Measurements from ENCODE around the gene ZER1. TPM values are rescaled to one million over a fixed set of nuclear protein-coding genes. Genes with fewer than 3 reads are reported as not detected.

The ZER1 gene
- total and polyA plus RNA-seq, 2 of the 8 experiments (the other 6 are each of a cell fraction or from before 2014, with no cell fraction given): 20.5 to 26.6 TPM

DNA sequence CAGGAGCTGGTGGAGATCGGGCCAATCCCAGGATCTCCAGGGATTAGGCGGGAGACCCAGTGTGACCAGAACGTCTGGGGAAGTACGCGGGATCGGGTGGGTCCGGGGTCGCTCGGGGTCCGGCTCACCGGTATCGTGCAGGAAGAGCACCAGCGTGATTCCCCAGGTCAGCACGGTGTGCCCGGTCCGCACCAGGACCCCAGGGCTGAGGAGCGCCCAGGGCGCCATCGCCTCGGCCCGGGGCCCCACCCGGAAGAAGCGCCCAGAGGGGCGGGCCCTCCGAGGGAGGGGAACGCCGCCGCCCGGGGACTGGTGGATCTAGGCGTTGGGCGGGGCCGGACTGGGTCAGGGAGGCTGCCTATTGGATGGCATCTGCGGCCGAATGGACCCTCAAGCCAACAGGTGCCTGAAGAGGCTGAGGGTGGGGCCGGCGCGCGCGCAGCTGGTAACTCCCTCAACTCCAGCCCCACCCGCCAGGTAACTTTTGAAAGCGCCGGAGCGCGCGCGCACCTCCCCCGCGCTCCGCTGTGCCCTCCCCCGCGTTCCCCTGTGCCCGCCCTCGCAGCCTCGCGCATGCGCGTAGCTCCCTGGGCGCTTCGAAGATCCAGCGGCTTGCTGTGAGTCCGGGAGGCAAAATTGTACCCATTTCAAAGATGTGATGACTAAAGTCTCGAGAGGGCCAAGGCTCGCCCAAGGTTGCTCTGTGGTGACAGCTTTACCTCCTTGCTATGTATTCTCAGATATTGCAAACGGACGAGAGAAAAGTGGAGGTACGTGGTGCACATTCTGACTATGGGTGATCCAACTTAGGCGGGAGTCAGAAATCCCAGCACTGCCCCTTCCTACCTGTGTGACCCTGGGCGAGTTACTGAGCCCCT, 47.6 kb downstream of the ZER1 start, which contains the start of gene ZDHHC12 (continued):
- TF ChIP-seq EZH2 (IDR thresholded peaks at IDR 0.05; ENCODE audit: low read depth, low read length, severe bottlenecking) (no peak), GABPA (IDR thresholded peaks at IDR 0.05; ENCODE audit: borderline replicate concordance, insufficient read depth, low read length) (no peak), ZNF274 (IDR thresholded peaks at IDR 0.05; ENCODE audit: borderline replicate concordance, extremely low read depth, low read length) (no peak), SP4 (IDR thresholded peaks at IDR 0.05; ENCODE audit: low read length) (no peak; the same call in 1 of the 2 replicates)
- TF ChIP-seq, protein P1, sequence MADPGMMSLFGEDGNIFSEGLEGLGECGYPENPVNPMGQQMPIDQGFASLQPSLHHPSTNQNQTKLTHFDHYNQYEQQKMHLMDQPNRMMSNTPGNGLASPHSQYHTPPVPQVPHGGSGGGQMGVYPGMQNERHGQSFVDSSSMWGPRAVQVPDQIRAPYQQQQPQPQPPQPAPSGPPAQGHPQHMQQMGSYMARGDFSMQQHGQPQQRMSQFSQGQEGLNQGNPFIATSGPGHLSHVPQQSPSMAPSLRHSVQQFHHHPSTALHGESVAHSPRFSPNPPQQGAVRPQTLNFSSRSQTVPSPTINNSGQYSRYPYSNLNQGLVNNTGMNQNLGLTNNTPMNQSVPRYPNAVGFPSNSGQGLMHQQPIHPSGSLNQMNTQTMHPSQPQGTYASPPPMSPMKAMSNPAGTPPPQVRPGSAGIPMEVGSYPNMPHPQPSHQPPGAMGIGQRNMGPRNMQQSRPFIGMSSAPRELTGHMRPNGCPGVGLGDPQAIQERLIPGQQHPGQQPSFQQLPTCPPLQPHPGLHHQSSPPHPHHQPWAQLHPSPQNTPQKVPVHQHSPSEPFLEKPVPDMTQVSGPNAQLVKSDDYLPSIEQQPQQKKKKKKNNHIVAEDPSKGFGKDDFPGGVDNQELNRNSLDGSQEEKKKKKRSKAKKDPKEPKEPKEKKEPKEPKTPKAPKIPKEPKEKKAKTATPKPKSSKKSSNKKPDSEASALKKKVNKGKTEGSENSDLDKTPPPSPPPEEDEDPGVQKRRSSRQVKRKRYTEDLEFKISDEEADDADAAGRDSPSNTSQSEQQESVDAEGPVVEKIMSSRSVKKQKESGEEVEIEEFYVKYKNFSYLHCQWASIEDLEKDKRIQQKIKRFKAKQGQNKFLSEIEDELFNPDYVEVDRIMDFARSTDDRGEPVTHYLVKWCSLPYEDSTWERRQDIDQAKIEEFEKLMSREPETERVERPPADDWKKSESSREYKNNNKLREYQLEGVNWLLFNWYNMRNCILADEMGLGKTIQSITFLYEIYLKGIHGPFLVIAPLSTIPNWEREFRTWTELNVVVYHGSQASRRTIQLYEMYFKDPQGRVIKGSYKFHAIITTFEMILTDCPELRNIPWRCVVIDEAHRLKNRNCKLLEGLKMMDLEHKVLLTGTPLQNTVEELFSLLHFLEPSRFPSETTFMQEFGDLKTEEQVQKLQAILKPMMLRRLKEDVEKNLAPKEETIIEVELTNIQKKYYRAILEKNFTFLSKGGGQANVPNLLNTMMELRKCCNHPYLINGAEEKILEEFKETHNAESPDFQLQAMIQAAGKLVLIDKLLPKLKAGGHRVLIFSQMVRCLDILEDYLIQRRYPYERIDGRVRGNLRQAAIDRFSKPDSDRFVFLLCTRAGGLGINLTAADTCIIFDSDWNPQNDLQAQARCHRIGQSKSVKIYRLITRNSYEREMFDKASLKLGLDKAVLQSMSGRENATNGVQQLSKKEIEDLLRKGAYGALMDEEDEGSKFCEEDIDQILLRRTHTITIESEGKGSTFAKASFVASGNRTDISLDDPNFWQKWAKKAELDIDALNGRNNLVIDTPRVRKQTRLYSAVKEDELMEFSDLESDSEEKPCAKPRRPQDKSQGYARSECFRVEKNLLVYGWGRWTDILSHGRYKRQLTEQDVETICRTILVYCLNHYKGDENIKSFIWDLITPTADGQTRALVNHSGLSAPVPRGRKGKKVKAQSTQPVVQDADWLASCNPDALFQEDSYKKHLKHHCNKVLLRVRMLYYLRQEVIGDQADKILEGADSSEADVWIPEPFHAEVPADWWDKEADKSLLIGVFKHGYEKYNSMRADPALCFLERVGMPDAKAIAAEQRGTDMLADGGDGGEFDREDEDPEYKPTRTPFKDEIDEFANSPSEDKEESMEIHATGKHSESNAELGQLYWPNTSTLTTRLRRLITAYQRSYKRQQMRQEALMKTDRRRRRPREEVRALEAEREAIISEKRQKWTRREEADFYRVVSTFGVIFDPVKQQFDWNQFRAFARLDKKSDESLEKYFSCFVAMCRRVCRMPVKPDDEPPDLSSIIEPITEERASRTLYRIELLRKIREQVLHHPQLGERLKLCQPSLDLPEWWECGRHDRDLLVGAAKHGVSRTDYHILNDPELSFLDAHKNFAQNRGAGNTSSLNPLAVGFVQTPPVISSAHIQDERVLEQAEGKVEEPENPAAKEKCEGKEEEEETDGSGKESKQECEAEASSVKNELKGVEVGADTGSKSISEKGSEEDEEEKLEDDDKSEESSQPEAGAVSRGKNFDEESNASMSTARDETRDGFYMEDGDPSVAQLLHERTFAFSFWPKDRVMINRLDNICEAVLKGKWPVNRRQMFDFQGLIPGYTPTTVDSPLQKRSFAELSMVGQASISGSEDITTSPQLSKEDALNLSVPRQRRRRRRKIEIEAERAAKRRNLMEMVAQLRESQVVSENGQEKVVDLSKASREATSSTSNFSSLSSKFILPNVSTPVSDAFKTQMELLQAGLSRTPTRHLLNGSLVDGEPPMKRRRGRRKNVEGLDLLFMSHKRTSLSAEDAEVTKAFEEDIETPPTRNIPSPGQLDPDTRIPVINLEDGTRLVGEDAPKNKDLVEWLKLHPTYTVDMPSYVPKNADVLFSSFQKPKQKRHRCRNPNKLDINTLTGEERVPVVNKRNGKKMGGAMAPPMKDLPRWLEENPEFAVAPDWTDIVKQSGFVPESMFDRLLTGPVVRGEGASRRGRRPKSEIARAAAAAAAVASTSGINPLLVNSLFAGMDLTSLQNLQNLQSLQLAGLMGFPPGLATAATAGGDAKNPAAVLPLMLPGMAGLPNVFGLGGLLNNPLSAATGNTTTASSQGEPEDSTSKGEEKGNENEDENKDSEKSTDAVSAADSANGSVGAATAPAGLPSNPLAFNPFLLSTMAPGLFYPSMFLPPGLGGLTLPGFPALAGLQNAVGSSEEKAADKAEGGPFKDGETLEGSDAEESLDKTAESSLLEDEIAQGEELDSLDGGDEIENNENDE (IDR thresholded peaks at IDR 0.05; ENCODE audit: insufficient replicate concordance, low read length): no peak
- TF ChIP-seq, protein P2, sequence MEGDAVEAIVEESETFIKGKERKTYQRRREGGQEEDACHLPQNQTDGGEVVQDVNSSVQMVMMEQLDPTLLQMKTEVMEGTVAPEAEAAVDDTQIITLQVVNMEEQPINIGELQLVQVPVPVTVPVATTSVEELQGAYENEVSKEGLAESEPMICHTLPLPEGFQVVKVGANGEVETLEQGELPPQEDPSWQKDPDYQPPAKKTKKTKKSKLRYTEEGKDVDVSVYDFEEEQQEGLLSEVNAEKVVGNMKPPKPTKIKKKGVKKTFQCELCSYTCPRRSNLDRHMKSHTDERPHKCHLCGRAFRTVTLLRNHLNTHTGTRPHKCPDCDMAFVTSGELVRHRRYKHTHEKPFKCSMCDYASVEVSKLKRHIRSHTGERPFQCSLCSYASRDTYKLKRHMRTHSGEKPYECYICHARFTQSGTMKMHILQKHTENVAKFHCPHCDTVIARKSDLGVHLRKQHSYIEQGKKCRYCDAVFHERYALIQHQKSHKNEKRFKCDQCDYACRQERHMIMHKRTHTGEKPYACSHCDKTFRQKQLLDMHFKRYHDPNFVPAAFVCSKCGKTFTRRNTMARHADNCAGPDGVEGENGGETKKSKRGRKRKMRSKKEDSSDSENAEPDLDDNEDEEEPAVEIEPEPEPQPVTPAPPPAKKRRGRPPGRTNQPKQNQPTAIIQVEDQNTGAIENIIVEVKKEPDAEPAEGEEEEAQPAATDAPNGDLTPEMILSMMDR (IDR thresholded peaks at IDR 0.05; ENCODE audit: control extremely low read depth in 1 of 3, insufficient read depth in 1 of 3, low read depth in 1 of 3, low read length in 3 of 3): no peak
